ENCODE results near the gene ANKRD11.

Gene ANKRD11

DNA sequence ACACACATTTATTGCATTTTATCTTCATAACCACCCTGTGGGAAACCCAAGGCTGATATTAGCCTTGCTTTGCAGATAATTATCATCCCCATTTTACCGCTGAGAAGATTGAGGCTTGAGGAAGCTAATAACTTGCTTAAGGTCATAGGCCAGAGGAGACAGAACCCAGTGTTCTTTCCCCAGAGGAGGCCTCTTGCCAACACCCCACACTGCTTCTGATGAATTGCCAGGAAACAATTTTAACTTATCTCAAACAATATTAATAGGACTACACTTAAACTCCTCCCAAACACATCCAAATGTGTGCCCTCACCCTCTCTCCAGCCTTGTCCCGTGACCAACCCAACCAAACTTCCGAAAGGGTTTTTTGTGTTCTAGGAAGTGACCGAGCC is 15.7 kb upstream of the ANKRD11 start:
- DNase-seq: no peak

DNA sequence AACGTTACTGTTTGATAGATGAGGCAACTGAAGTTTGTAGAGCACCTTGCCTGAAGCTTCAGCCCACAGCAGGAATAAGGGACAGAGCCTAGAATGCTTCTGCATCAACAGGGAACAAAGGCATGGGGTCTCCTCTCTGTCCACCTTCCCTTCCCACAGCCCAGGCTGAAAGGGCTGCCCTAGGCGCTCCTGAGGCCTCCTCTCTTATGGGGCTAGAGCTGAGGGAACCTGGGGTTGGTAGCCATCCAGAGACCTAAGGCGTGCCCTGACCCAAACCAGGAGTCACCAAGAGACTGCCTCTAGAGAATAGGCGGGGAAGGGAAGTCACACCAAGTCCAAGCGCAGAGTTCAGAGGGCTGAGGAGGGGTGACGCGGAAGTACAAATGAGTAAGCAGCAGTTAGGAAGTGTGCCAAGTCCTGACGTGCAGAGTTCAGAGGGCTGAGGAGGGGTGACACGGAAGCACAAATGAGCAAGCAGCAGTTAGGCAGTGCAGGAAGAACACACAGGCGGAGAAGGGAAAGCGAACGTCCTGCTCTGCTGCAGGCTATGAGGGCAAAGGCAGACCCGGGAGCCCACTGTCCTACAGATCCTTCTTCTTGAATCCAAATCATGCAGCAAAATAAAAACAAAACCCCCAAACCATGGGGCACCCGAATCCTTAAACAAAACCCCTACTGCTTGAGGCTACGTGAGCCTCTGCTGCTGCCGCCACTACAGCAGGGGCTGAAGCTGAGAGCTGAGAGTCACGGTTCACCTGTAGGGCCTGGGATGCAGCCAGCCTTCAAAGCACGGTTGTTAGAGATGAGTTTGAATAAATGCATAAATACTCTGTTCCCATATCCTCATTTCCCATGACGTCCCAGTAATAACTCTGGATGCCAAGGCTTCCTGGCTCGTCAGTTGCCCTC is 15.1 kb upstream of the ANKRD11 start:
- DNase-seq: no peak

DNA sequence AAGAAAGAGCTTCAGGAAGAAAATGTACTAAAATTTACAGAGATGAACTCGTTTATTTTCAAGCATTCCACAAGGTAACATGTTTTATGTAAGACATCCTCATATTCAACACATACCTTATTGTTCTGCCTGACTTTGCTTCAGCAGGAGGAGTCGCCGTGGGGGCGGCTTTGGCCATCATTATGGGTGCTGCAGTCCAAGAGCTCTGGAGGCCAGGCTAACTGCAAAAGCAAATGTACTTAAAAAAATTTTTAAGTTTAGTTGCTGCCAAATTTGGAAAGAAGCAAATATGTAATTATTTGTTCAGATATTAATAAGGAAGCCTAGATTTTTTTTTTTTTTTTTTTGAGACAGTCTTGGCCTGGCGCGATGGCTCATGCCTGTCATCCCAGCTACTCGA is 13.7 kb upstream of the ANKRD11 start:
- DNase-seq: no peak

GRCh38 chr16:89502081-89502843 is 11.9 kb upstream of the ANKRD11 start:
- no peak for DNase-seq

DNA sequence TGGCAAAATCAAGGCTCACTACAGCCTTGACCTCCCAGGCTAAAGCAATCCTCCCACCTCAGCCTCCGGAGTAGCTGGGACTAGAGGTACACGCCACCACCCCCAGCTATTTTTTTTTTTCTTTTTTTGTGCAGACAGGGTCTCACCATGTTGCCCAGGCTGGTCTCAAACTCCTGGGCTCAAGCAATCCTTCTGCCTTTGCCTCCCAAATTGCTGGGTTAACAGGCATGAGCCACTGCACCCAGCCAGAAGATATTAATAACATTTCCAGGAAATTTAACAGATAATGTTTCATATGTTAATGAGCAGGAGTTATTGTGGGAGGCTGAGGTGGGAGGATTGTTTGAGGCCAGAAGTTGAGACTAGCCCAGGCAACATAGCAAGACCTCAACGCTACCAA is 9.4 kb upstream of the ANKRD11 start:
- no peak for DNase-seq

- DNase-seq: no peak
Observed at GRCh38 chr16:89498839-89499238, 8.5 kb upstream of the ANKRD11 start.

DNA sequence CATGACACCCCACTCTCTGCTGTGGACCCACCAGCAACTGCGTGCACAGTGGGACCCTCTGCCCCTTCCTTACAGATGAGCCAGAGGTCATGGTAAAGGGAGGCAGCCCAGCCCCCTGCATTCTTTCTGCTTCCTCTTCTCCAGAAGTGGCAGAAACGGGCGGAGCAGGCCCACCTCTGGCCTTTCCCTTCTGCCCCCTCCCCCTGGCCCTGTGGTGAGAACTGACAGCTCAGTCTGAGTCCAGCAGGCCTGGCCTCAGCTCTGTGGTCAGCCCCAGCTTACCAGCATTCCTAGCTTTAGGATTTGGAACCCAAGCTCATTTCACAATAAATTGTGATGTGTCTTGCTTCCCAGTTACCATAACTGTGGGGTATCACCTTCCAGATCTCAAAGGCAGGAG is 4.8 kb upstream of the ANKRD11 start:
- DNase-seq: no peak

GRCh38 chr16:89493776-89494175 is 3.4 kb upstream of the ANKRD11 start:
- DNase-seq: no peak

DNA sequence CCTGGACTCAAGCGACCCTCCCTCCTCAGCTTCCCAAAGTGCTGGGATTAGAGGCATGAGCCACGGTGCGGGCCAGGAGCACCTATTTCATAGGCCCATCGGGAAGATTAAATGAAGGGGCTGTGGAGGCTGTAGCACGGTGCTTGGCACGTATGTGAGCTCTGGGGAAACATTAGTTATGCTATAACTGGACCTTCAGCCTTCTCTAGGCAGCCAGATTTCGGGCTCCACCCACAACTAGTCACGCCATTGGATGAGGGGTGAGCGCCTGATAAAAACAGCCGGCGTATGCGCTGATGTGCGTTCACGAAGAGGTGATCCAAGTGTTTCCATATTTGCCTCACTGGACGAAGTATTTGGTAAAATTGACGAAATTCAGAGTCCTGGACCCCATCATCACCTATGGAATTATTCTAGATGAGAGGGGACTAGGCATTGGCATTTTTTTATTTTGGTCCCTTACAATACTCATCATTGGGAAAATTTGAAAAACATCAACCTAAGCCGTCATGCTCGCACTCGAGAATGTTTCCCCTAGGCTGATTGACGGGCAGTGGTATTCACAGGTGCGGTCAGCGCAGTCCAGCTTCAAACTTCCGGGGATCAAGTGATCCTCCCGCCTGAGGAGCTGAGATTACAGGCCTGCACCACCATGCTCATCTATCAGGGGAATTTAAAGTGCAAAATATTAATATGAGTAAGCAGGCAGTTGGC is 1.8 kb upstream of the ANKRD11 start:
- DNase-seq: no peak

DNA sequence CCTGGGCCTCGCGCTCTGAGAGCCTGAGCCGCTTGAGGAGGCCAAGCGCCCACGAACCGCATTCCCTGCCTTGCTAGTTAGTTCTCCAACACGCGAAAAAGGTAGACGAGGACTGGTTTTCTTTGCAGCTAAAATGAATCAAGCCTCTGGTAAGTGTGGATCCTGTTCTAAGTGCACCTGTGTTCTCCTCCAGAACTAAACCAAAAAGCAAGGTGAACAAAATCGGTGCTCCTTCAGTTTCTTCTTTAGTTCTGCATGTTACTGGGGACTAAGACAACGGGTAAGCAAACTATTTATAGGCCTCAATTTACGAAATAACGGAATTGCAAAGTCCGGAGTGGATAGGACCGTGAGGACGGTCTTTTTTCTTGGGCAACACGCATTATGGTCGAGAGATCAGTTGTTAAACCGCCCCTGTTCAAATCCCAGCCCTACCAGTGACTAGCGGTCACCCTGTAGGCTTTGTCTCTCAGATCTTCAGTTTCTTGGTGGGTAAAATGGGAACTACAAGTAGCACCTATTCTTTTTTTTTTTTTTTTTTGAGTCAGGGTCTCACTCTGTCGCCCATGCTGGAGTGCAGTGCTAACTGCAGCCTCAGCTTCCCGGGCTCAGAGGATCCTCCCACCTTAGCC is 993 bp upstream of the ANKRD11 start:
- DNase-seq: no peak

DNA sequence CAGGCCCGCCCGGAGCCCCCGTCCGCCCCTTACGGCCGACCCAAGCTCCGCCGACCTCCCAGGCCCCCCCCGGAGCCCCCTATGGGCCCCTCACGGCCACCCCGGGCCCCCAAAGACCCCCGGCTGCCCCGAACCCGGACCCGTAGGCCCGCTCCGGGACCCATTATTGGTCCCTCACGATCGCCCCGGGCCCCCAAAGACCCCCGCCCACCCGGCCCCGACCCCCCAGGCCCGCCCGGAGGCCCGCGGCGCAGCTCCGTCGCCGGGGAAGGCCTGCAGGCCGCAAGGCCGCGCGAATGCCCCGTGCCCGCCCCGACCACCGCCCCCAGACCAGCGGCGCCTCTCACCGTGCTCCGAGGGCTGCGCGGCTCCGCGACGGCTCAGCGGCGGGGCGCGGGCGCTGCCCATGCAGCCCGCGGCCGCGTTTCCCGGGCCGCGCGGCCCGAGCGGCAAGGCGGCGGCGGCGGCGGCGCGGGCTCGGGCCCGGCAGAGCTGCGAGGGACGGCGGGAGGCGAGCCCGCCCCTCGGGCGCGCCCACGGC is 393 bp downstream of the ANKRD11 start:
- DNase-seq: no peak

DNA sequence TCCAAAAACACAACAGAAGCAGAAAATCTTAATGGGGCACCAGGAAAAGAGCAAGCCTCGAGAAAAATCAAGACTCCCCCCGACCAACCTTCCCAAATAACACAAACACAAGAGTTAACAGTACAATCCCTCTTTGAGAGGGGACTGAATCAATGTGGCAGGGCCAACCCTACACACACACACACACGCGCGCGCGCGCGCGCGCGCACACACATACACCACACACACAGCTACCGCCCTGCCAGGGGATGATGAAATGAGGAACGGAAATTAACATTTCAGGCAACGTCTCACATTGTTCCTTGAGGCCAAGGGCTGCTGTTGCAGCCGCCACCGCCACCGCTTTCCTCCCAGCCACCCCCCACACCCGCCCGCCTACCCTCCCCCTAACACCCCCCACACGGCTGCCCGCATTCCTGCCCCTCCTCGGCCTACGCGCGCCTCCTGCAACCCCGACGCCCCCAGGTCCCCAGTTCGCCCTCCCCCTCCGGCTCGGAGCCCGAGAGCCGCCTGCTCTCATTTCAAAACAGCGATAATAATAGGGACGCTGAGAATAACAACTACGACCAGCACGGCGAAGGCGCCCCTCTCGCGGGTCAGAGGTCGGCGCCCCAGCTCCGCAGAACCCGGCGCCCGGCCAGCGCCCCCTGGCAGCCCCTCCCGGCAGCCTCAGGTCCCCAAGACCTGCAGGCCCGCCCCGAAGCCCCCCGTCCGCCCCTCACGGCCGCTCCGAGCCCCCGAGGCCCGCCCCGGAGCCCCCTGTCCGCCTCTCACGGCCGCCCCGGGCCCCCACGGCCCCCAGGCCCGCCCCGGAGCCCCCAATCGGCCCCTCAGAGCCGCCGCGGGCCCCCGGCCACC is 1.1 kb downstream of the ANKRD11 start:
- DNase-seq: peak; percentile 57

DNA sequence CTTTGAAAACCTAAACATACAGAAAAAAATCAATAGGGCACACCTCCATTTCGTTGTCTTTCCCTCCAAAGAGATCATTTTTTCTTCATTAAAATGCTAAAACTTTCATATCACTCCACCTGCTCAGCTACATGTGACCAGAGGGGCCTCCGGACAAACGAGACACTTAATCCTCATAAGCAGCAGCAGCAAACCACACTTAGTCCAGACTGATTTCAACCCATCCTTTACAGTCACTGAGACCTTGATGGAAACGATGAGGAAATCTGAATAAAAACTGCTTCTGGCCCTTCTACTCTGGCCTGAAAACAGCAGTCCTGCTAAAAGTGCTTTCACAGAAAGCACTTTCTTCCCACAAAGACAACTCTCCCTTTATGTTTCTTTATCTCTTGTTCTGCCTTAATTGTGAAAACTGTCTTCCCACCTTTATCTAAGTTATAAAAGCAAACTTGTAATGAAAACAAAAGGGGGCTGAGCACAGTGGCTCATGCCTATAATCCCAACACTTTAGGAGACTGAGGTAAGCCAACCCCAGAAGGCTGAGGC is 4.6 kb downstream of the ANKRD11 start:
- DNase-seq: no peak

GRCh38 chr16:89484923-89485679 is 5.3 kb downstream of the ANKRD11 start:
- DNase-seq: no peak

- DNase-seq: no peak
Observed at GRCh38 chr16:89484041-89484501, 6.3 kb downstream of the ANKRD11 start.

GRCh38 chr16:89482817-89483205 is 7.5 kb downstream of the ANKRD11 start:
- no peak for DNase-seq

DNA sequence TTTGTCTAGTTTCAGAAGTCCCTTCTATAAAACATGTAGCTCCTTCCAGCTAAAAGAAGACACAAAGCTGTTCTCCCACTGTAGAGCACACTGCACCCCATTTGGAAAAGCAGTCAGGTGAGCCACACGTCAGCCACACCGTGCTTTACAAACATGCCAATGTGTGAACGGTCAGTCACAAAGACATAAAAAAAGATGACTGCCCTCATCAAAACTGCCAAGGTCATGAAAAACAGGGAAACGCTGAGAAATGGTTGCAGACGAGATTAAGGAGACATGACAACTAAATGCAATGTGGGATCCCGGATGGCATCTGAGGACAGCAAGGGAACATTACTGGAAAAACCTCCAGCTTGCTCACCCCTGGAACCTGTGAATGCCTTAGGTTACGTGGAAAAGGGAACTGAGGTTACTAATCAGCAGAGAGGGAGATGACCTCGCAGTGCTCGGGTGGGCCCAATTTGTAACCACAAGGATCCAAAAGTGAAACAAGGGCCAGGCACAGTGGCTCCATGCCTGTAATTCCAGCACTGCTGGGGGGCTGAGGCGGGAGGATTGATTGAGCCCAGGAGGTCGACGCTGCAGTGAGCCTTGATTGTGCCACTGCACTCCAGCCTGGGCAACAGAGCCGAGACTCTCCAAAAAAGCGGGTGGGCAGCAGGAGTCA is 8.1 kb downstream of the ANKRD11 start:
- DNase-seq: no peak

GRCh38 chr16:89481356-89481955 is 8.9 kb downstream of the ANKRD11 start:
- peak; percentile 51 for DNase-seq

DNA sequence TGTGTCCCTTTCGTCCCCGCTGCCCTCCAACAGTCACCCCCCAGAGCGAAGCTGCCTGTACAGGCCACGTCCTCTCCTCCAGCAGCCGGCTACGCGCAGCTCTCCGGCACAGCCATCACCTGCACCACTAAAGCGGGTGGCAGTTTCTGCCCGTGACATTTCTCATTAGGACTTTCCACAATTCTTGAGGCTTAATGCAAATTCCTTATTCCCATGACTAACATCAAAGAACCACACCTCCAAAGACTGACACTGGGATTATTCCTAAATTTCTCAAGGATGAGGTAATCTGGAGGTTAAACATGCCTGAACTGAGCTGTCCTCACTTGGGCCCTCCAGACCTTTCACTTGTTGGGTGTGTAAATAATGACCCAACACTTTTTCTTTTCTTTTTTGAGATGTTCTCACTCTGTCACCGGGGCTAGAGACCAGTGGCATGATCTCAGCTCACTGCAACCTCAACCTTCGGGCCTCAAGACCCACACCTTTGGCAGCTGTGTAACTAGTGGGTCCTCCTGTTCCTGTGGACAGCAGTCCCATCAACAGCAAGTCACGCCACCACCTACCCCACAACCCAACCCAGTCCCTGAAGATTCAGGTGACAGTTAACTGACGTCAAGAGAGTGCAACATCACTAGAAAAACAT is 11.7 kb downstream of the ANKRD11 start:
- no peak for DNase-seq
